ENCODE data around the gene TMEM184C.

Gene TMEM184C

GRCh38 chr4:147586032-147586431 is 31.2 kb upstream of the TMEM184C start:
- peaks cover 24% of the 10 kb centered on the region for H3K9me3 Mint-ChIP-seq
- H3K27ac Mint-ChIP-seq: no peak overlapping the region
- no peak overlapping the region for H3K4me3 Mint-ChIP-seq
- H3K36me3 Mint-ChIP-seq (ENCODE audit: low read depth): peaks cover 12% of the 10 kb centered on the region
- H3K27me3 Mint-ChIP-seq (ENCODE audit: low read depth, poor library complexity): no peaks in the 10 kb centered on the region
- no peak for TF ChIP-seq CTCF (IDR thresholded peaks at IDR 0.05)
- no peak for DNase-seq
- H3K4me1 Mint-ChIP-seq: peaks cover 40% of the 10 kb centered on the region

- H3K4me1 Mint-ChIP-seq: peaks cover 42% of the 10 kb centered on the region
- H3K27ac Mint-ChIP-seq: no peak overlapping the region
These were observed 30.6 kb upstream of the TMEM184C start for GRCh38 chr4:147586637-147587036.

GRCh38 chr4:147587041-147587440 is 30.2 kb upstream of the TMEM184C start:
- no peak overlapping the region for H3K4me3 Mint-ChIP-seq
- H3K27ac Mint-ChIP-seq: no peak overlapping the region
- peaks cover 24% of the 10 kb centered on the region for H3K9me3 Mint-ChIP-seq
- H3K27me3 Mint-ChIP-seq (ENCODE audit: low read depth, poor library complexity): no peaks in the 10 kb centered on the region
- TF ChIP-seq CTCF (IDR thresholded peaks at IDR 0.05): no peak
- H3K4me1 Mint-ChIP-seq: peaks cover 38% of the 10 kb centered on the region
- DNase-seq: no peak
- H3K36me3 Mint-ChIP-seq (ENCODE audit: low read depth): peaks cover 12% of the 10 kb centered on the region

More at GRCh38 chr4:147586637-147587036, 30.6 kb upstream of the TMEM184C start:
- TF ChIP-seq CTCF (IDR thresholded peaks at IDR 0.05): no peak
- Mint-ChIP-seq H3K27me3 (ENCODE audit: low read depth, poor library complexity) (no peaks in the 10 kb centered on the region), H3K4me3 (no peak overlapping the region), H3K36me3 (ENCODE audit: low read depth) (peaks cover 12% of the 10 kb centered on the region), H3K9me3 (peaks cover 24% of the 10 kb centered on the region)
- no peak for DNase-seq

GRCh38 chr4:147589586-147589985 is 27.6 kb upstream of the TMEM184C start:
- Mint-ChIP-seq H3K4me3 (no peak overlapping the region), H3K27ac (no peak overlapping the region), H3K36me3 (ENCODE audit: low read depth) (peaks cover 11% of the 10 kb centered on the region)

DNA sequence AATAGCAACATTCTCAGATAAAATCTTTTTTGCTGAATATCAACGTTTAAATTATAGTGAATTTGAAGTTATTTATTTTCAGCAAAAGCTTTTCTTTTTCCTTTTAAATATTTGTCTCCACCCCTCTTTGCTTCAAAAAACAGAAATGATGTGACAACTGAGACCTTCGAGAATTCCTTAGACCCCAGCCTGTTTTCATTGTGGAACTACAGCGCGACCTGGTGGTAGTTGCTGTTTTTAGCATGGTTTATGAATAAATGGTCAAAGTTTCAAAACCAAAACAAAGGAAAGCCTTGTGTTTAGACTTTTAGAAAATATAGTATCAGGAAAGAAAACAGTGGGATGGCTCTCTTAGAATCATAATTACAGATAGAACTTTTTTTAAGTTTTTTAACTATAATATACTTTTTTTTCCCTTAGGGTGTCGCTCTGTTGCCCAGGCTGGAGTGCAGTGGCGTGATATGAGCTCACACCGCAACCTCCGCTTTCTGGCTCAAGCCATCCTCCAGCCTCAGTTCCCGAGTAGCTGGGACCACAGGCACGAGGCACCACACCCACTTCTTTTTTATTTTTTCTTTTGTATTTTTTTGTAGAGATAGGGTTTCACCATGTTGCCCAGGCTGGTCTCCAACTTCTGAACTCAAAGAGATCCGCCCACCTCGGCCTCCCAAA is 26.8 kb upstream of the TMEM184C start:
- Mint-ChIP-seq H3K27ac (no peak overlapping the region), H3K9me3 (peaks cover 11% of the 10 kb centered on the region), H3K27me3 (ENCODE audit: low read depth, poor library complexity) (peaks cover 6% of the 10 kb centered on the region), H3K4me3 (no peak overlapping the region), H3K36me3 (ENCODE audit: low read depth) (peaks cover 6% of the 10 kb centered on the region), H3K4me1 (peaks cover 38% of the 10 kb centered on the region)
- TF ChIP-seq CTCF (IDR thresholded peaks at IDR 0.05): peak; percentile 80
- peak; percentile 75 for DNase-seq

More at GRCh38 chr4:147589586-147589985, 27.6 kb upstream of the TMEM184C start:
- H3K27me3 Mint-ChIP-seq (ENCODE audit: low read depth, poor library complexity): peaks cover 3% of the 10 kb centered on the region
- TF ChIP-seq CTCF (IDR thresholded peaks at IDR 0.05): no peak
- H3K4me1 Mint-ChIP-seq: peaks cover 38% of the 10 kb centered on the region
- peak; percentile 9 for DNase-seq
- peaks cover 18% of the 10 kb centered on the region for H3K9me3 Mint-ChIP-seq

- Mint-ChIP-seq H3K36me3 (ENCODE audit: low read depth) (no peaks in the 10 kb centered on the region), H3K27me3 (ENCODE audit: low read depth, poor library complexity) (peaks cover 6% of the 10 kb centered on the region), H3K4me1 (peaks cover 36% of the 10 kb centered on the region), H3K4me3 (no peak overlapping the region), H3K9me3 (peaks cover 4% of the 10 kb centered on the region), H3K27ac (no peak overlapping the region)
- no peak for TF ChIP-seq CTCF (IDR thresholded peaks at IDR 0.05)
- no peak for DNase-seq
These were observed 26.1 kb upstream of the TMEM184C start for GRCh38 chr4:147591106-147591505.
